A673 (cell line): ENCODE results near the gene IL1R1.

ENCODE experiments used
- CTCF ChIP-seq: fragments of 300-800, 200-600 bp; sonication (generic); conservative IDR thresholded peaks from 2 replicates; pipeline ENCODE4 v1.5.1; 2017; ENCODE audit warnings: low read depth, mild to moderate bottlenecking, antibody characterized with exemption, low read length, moderate library complexity, mixed read lengths
- EZH2 ChIP-seq: fragments of 200-600 bp; sonication (generic); IDR thresholded peaks from 2 replicates; pipeline ENCODE4 v1.6.1; 2017; ENCODE audit warnings: borderline replicate concordance, low read depth, mild to moderate bottlenecking, mixed read lengths, antibody characterized with exemption, low read length; ENCODE audit not compliant: poor library complexity, severe bottlenecking

DNA sequence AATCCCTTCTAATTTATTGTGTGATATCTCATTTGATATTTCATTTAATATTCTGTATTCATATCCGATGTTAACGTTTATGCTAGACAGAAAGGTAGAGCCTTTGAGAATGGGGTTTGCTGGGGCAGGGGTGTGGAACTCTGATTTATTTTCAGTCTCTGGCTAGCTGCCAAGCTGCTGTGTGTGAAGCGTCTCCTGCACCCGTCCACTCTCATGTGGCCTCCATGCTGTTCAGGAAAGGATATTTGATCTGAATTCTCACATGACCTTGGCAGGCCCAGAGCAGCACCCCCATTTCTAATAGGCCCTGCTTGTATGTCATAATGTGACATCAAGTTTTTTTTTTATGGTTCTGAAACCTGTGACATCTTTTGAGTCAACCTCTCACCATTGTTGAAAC is 1.6 kb downstream of the IL1R1 start:
- TF ChIP-seq CTCF (no peak), EZH2 (no peak)
